Activated naive CD8-positive, alpha-beta T cell (primary cell): ENCODE data around the gene FBXL14.
"Not testable (repeated sequence)": the region's sequence is repeated elsewhere in the genome, so short reads cannot be mapped to it uniquely, and the experiment has no call there.

Experiments
- H3K27ac Mint-ChIP-seq: one replicate; pipeline ENCODE4 v1.8.0; 2021; ENCODE audit warnings: mixed read lengths
- H3K27me3 Mint-ChIP-seq: one replicate; pipeline ENCODE4 v1.8.0; 2021; ENCODE audit warnings: mixed read lengths
- H3K36me3 Mint-ChIP-seq: one replicate; pipeline ENCODE4 v1.8.0; 2021; ENCODE audit warnings: mixed read lengths
- H3K4me1 Mint-ChIP-seq: one replicate; pipeline ENCODE4 v1.8.0; 2021; ENCODE audit warnings: low read depth, mixed read lengths
- H3K4me3 Mint-ChIP-seq: one replicate; pipeline ENCODE4 v1.8.0; 2021; ENCODE audit warnings: mild to moderate bottlenecking, mixed read lengths
- H3K9me3 Mint-ChIP-seq: one replicate; pipeline ENCODE4 v1.8.0; 2021; ENCODE audit warnings: low read depth, mixed read lengths

FBXL14 gene

GRCh38 chr12:1574865-1575259, 19.5 kb downstream of the FBXL14 start:
- H3K27me3 Mint-ChIP-seq = no peaks in the 10 kb centered on the region
- H3K4me1 Mint-ChIP-seq = no peaks in the 10 kb centered on the region
- no peak overlapping the region for H3K4me3 Mint-ChIP-seq
- H3K36me3 Mint-ChIP-seq = peaks cover 2% of the 10 kb centered on the region
- no peaks in the 10 kb centered on the region for H3K9me3 Mint-ChIP-seq
- no peak overlapping the region for H3K27ac Mint-ChIP-seq

DNA sequence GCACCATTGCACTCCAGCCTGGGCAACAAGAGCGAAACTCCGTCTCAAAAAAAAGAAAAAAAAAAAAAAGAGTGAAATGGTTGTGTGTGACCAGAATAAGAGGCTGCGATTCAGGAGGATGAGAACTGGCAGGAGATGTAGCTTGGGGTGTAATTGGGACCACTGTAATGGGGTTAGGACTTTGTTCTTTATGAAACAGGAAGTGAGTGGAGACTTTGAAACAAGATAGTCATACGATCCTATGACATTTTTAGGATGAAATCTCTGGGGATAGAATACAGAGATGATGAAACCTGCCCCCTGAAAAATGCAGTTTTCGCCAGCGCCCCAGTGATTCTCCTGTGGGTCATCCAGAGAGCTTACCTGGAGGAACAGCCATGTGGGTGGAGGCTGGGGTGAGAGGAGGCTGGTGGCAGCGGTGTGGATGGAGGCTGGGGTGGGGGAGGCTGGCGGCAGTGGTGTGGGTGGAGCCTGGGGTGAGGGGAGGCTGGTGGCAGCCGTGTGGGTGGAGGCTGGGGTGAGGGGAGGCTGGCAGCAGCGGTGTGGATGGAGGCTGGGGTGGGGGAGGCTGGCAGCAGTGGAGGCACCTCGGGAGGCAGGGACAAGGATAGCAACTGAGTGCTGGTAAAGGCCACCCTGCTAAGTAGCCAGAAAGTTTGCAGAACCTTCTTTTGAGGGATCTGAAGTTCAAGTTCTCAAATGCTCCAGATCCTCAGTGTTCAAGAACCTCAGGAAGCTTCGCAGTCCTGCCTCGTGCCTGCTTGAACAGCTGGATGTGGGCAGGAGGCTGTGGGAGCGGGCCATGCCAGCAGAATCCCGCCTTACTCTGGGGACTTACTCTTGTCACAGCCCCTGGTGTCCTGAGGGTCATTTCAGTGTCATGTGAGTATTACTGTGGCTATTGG, 20.2 kb downstream of the FBXL14 start:
- Mint-ChIP-seq H3K9me3 (no peaks in the 10 kb centered on the region), H3K27ac (no peak overlapping the region)

GRCh38 chr12:1572731-1573130, 21.6 kb downstream of the FBXL14 start:
- H3K4me3 Mint-ChIP-seq = no peak overlapping the region
- no peaks in the 10 kb centered on the region for H3K27me3 Mint-ChIP-seq
- H3K9me3 Mint-ChIP-seq = no peaks in the 10 kb centered on the region
- H3K27ac Mint-ChIP-seq = no peak overlapping the region
- peaks cover 2% of the 10 kb centered on the region for H3K36me3 Mint-ChIP-seq
- H3K4me1 Mint-ChIP-seq = no peaks in the 10 kb centered on the region

More for the DNA sequence above, 20.2 kb downstream of the FBXL14 start:
- no peaks in the 10 kb centered on the region for H3K4me1 Mint-ChIP-seq
- H3K36me3 Mint-ChIP-seq = peaks cover 2% of the 10 kb centered on the region
- H3K4me3 Mint-ChIP-seq = no peak overlapping the region
- H3K27me3 Mint-ChIP-seq = no peaks in the 10 kb centered on the region

DNA sequence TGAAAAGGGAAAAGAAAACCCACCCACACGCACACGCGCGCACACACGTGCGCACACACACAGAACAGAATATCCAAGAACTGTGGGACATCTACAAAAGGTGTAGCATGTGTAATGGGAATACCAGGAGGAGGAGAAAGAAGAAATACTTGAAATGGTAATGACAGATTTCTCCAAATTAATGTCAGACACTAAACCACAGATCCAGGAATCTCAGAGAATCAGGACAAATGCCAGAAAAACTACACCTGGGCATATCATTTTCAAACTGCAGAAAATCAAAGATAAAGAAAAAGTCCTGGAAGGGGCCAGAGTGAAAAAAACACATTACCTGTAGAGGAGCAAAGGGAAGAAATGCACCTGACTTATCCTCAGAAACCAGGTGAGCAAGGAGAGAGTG, 26.5 kb downstream of the FBXL14 start:
- H3K4me3 Mint-ChIP-seq = no peak overlapping the region
- H3K36me3 Mint-ChIP-seq = peaks cover 8% of the 10 kb centered on the region
- H3K27ac Mint-ChIP-seq = no peak overlapping the region
- no peaks in the 10 kb centered on the region for H3K27me3 Mint-ChIP-seq
- H3K4me1 Mint-ChIP-seq = no peaks in the 10 kb centered on the region
- H3K9me3 Mint-ChIP-seq = no peaks in the 10 kb centered on the region

DNA sequence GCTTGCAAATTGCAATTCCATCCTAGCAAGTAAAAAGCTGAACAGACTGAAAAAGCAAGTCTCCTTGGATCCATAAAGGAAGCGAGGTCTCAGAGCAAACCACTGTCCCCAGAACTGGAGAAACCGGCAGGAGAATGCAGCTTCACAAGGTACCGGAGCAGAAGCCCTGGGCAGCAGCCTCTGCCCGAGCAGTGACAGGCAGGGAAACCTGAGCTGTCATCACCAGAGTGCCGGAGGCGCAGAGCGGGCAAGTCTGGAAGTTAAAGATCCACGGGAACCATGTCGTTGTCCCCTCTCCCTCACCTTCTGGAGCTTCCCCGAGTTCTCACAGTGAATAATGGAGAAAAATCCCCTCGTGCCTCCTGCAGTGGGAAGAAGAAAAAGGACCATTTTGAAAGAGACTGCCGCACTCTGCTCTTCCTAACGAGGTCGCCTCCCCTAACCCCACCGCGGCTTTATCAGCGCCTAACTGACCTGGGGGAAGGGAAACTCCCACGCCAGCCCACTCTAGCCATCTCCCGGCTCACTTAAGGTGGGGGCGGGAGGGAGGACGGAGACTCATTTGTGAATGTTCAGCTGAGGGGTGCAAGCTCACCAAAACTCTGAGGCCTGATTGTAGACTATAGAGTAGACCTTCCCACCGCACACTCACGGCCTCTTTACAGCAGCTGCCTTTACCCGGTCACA, 27.8 kb downstream of the FBXL14 start:
- H3K27me3 Mint-ChIP-seq = no peaks in the 10 kb centered on the region
- H3K4me3 Mint-ChIP-seq = no peak overlapping the region
- no peaks in the 10 kb centered on the region for H3K4me1 Mint-ChIP-seq
- no peaks in the 10 kb centered on the region for H3K9me3 Mint-ChIP-seq
- no peak overlapping the region for H3K27ac Mint-ChIP-seq
- H3K36me3 Mint-ChIP-seq = peaks cover 8% of the 10 kb centered on the region

DNA sequence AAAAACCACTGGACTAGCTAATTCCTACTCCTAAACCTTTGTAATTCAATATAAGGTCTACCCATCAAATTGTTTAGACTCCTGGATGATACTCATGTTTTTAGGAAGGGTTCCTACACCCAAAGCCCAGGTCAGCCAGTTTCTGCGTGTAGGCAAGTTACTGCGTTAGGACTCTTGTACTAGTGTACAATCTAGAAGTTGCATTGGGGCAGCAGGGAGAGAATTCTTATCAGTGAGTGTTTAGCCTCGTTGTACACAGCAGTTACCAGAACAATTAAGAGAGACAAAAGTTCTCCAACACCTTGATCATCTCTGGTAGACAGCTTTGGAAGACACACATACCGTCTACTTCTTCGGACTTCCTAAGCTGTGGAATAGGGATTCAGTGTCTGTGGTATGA, 29.2 kb downstream of the FBXL14 start:
- Mint-ChIP-seq H3K27me3 (no peaks in the 10 kb centered on the region), H3K4me1 (no peaks in the 10 kb centered on the region), H3K36me3 (peaks cover 6% of the 10 kb centered on the region), H3K4me3 (no peak overlapping the region), H3K9me3 (no peaks in the 10 kb centered on the region), H3K27ac (no peak overlapping the region)

- no peak overlapping the region for H3K27ac Mint-ChIP-seq
- no peaks in the 10 kb centered on the region for H3K27me3 Mint-ChIP-seq
- H3K9me3 Mint-ChIP-seq = no peaks in the 10 kb centered on the region
- H3K4me1 Mint-ChIP-seq = no peaks in the 10 kb centered on the region
- H3K36me3 Mint-ChIP-seq = peaks cover 6% of the 10 kb centered on the region
- H3K4me3 Mint-ChIP-seq = no peak overlapping the region
Observed at GRCh38 chr12:1564067-1564466, 30.3 kb downstream of the FBXL14 start.

GRCh38 chr12:1562813-1563407, 31.5 kb downstream of the FBXL14 start:
- Mint-ChIP-seq H3K27me3 (no peaks in the 10 kb centered on the region), H3K4me3 (no peak overlapping the region), H3K27ac (no peak overlapping the region), H3K9me3 (no peaks in the 10 kb centered on the region), H3K4me1 (no peaks in the 10 kb centered on the region), H3K36me3 (peaks cover 6% of the 10 kb centered on the region)

DNA sequence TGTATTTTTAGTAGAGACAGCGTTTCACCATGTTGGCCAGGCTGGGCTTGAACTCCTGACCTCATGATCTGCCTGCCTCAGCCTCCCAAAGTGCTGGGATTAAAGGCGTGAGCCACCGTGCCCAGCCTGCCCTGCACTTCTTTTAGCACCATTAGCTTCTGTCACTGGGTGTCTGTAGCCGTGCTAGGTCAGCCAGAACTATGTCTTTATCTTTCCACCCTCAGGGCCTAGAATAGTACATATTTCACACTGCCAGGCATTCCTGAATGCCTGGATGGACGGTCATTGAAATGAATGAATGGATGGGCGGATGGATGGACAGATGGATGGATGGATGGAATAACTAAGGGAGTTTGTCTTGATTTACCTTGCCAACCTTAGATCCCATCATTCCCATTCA, 33.7 kb downstream of the FBXL14 start:
- H3K9me3 Mint-ChIP-seq = no peaks in the 10 kb centered on the region
- H3K4me3 Mint-ChIP-seq = no peak overlapping the region
- peaks cover 4% of the 10 kb centered on the region for H3K36me3 Mint-ChIP-seq
- H3K4me1 Mint-ChIP-seq = no peaks in the 10 kb centered on the region
- H3K27ac Mint-ChIP-seq = no peak overlapping the region
- H3K27me3 Mint-ChIP-seq = peaks cover 2% of the 10 kb centered on the region

DNA sequence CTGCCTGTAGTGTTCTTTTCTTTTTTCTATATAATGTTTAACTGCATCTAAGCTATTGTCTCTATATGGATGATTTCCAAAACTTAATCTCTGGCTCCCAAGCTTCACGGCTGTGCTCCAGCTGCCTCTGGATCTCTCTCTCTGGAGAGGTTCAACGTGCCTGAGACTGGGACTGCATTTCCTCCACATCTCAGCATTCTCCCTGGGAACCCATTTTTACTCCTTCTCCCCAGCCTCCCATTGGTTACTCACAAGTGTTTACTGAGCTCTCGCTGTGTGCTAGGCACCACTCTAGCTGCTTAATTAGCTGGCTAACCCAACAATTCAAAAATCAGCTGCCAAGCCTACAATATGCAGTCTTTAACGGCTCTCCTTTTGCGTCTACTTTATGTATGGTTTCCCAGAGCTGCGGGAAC, 34.7 kb downstream of the FBXL14 start:
- peaks cover 2% of the 10 kb centered on the region for H3K27me3 Mint-ChIP-seq
- H3K36me3 Mint-ChIP-seq = no peaks in the 10 kb centered on the region
- H3K27ac Mint-ChIP-seq = no peak overlapping the region
- no peak overlapping the region for H3K4me3 Mint-ChIP-seq
- peaks cover under 1% of the 10 kb centered on the region for H3K4me1 Mint-ChIP-seq
- no peaks in the 10 kb centered on the region for H3K9me3 Mint-ChIP-seq

GRCh38 chr12:1558108-1558507, 36.3 kb downstream of the FBXL14 start:
- not testable (repeated sequence) for H3K4me3 Mint-ChIP-seq, H3K36me3 Mint-ChIP-seq, H3K27me3 Mint-ChIP-seq, H3K27ac Mint-ChIP-seq, H3K9me3 Mint-ChIP-seq, H3K4me1 Mint-ChIP-seq

GRCh38 chr12:1553987-1554982, 40.1 kb downstream of the FBXL14 start:
- peaks cover 5% of the 10 kb centered on the region for H3K27me3 Mint-ChIP-seq
- no peaks in the 10 kb centered on the region for H3K9me3 Mint-ChIP-seq
- H3K27ac Mint-ChIP-seq = no peak overlapping the region
- H3K4me1 Mint-ChIP-seq = peaks cover 7% of the 10 kb centered on the region
- no peaks in the 10 kb centered on the region for H3K36me3 Mint-ChIP-seq
- H3K4me3 Mint-ChIP-seq = no peak overlapping the region

DNA sequence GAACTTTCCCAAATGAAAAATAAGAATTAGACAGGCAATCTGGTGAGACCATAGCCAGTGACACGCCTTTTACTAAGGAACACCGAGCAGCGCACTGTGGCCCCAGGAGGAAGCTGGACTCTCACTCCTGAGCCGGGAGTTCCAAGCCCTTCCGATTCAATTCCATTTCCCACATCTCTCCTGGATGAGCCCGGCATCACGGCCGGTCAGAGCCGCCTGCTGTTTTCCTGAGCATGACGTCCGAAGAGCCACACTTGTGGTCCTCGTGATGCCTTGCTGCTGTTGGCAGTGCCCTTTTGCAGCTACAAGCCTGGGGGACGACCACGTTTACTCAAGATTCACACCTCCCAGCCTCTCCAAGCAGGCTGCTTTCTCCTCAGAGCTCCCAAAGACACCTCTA, 40.8 kb downstream of the FBXL14 start:
- no peaks in the 10 kb centered on the region for H3K9me3 Mint-ChIP-seq
- peaks cover 7% of the 10 kb centered on the region for H3K4me1 Mint-ChIP-seq
- no peak overlapping the region for H3K27ac Mint-ChIP-seq
- peaks cover 8% of the 10 kb centered on the region for H3K27me3 Mint-ChIP-seq
- H3K4me3 Mint-ChIP-seq = no peak overlapping the region
- H3K36me3 Mint-ChIP-seq = no peaks in the 10 kb centered on the region

DNA sequence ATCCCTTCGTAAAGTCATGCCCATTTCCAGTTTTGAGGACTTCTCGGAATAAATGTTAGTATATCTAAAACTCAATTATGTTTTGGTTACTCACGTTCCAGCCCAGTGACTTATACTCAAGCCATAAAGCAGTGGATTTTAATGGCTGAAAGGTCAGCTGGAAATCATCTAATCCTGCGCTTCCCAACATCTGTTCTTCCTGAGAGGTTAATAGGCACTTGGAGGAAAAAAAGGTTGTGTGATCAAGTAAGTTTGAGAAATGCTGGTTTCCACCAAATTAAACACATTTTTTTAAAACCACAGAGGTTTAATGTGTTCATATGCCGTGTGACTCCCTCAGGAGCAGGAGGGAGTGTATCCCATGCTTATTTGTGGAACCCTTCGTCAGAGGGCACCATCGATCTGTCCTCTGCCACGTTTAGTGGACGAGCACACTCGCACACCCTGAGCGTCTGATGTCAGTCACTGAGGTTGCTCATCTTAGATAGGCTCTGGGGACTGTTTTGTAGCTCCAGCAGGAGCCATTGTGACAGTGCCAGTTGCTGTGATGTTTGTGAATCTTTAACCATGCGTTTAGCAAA, 41.4 kb downstream of the FBXL14 start:
- Mint-ChIP-seq H3K27ac (no peak overlapping the region), H3K9me3 (no peaks in the 10 kb centered on the region), H3K4me3 (no peak overlapping the region), H3K4me1 (peaks cover 7% of the 10 kb centered on the region), H3K27me3 (peaks cover 8% of the 10 kb centered on the region), H3K36me3 (no peaks in the 10 kb centered on the region)
